H9 (cell line): Measurements from ENCODE around the gene NUDT9. TPM values are rescaled to one million over a fixed set of nuclear protein-coding genes. Genes with fewer than 3 reads are reported as not detected.
"Not testable (repeated sequence)": the region's sequence is repeated elsewhere in the genome, so short reads cannot be mapped to it uniquely, and the experiment has no call there.

Experiments
- DNase-seq: peaks from one replicate; pipeline ENCODE4 v3.0.0-alpha.2; 2017
- H2AFZ ChIP-seq: one replicate; pipeline ENCODE4 v1.6.1; 2013; ENCODE audit warnings: mild to moderate bottlenecking, low read length, control low read depth, moderate library complexity
- H2AK5ac ChIP-seq: 2 replicates; pipeline ENCODE4 v1.6.1; 2013; ENCODE audit warnings: low read length, control low read depth, mixed read lengths; ENCODE audit not compliant: insufficient read length
- H2BK120ac ChIP-seq: one replicate; pipeline ENCODE4 v1.6.1; 2013; ENCODE audit warnings: low read depth, mild to moderate bottlenecking, low read length, control low read depth, inconsistent platforms; ENCODE audit not compliant: poor library complexity, severe bottlenecking
- H2BK12ac ChIP-seq: 2 replicates; pipeline ENCODE4 v1.6.1; 2013; ENCODE audit warnings: low read length, control low read depth, mixed read lengths, low read depth; ENCODE audit not compliant: insufficient read length
- H2BK15ac ChIP-seq: 2 replicates; pipeline ENCODE4 v1.6.1; 2013; ENCODE audit warnings: low read depth, low read length, control low read depth
- H2BK20ac ChIP-seq: one replicate; pipeline ENCODE4 v1.6.1; 2013; ENCODE audit warnings: low read depth, mild to moderate bottlenecking, low read length, control low read depth, inconsistent platforms; ENCODE audit not compliant: poor library complexity, severe bottlenecking
- H2BK5ac ChIP-seq: 2 replicates; pipeline ENCODE4 v1.6.1; 2013; ENCODE audit warnings: low read length, control low read depth, mixed read lengths; ENCODE audit not compliant: insufficient read length
- H3K14ac ChIP-seq: 2 replicates; pipeline ENCODE4 v1.6.1; 2013; ENCODE audit warnings: low read length, control low read depth; ENCODE audit not compliant: insufficient read depth
- H3K18ac ChIP-seq: 2 replicates; pipeline ENCODE4 v1.6.1; 2013; ENCODE audit warnings: low read depth, mild to moderate bottlenecking, mixed read lengths, low read length, control low read depth; ENCODE audit not compliant: insufficient read length
- H3K23ac ChIP-seq: 2 replicates; pipeline ENCODE4 v1.6.1; 2013; ENCODE audit warnings: low read length, control low read depth, mixed read lengths, low read depth; ENCODE audit not compliant: insufficient read length
- H3K23me2 ChIP-seq: 2 replicates; pipeline ENCODE4 v1.6.1; 2013; ENCODE audit warnings: low read depth, mild to moderate bottlenecking, mixed read lengths, low read length, control low read depth; ENCODE audit not compliant: insufficient read length, poor library complexity, severe bottlenecking
- H3K27ac ChIP-seq: 2 replicates; pipeline ENCODE4 v1.5.1; 2013; ENCODE audit warnings: low read length, control low read depth, mixed read lengths, low read depth; ENCODE audit not compliant: insufficient read length
- H3K27me3 ChIP-seq: 2 replicates; pipeline ENCODE4 v1.6.1; 2013; ENCODE audit warnings: low read length, control low read depth, inconsistent platforms; ENCODE audit not compliant: insufficient read depth
- H3K4ac ChIP-seq: 2 replicates; pipeline ENCODE4 v1.6.1; 2013; ENCODE audit warnings: low read depth, mild to moderate bottlenecking, control low read depth, inconsistent platforms, low read length, moderate library complexity
- H3K4me1 ChIP-seq: 2 replicates; pipeline ENCODE4 v1.6.1; 2013; ENCODE audit warnings: low read length, control low read depth, inconsistent platforms; ENCODE audit not compliant: insufficient read depth
- H3K4me2 ChIP-seq: 2 replicates; pipeline ENCODE4 v1.6.1; 2013; ENCODE audit warnings: low read length, control low read depth, mixed read lengths; ENCODE audit not compliant: insufficient read length, insufficient read depth
- H3K56ac ChIP-seq: 2 replicates; pipeline ENCODE4 v1.6.1; 2013; ENCODE audit warnings: low read depth, mild to moderate bottlenecking, mixed read lengths, low read length, control low read depth; ENCODE audit not compliant: insufficient read length
- H3K79me1 ChIP-seq: 2 replicates; pipeline ENCODE4 v1.6.1; 2013; ENCODE audit warnings: low read depth, mild to moderate bottlenecking, moderate library complexity, low read length, control low read depth, inconsistent platforms; ENCODE audit not compliant: insufficient read depth, poor library complexity, severe bottlenecking
- H3K79me2 ChIP-seq: 2 replicates; pipeline ENCODE4 v1.6.1; 2013; ENCODE audit warnings: low read length, control low read depth, inconsistent platforms; ENCODE audit not compliant: insufficient read depth
- H3K9ac ChIP-seq: 2 replicates; pipeline ENCODE4 v1.6.1; 2013; ENCODE audit warnings: low read length, control low read depth, mixed read lengths; ENCODE audit not compliant: insufficient read length; ENCODE audit errors: extremely low read depth
- H3K9me3 ChIP-seq: one replicate; pipeline ENCODE4 v1.6.1; 2013; ENCODE audit warnings: low read depth, low read length, inconsistent platforms; ENCODE audit not compliant: control insufficient read depth
- H3T11ph ChIP-seq: one replicate; pipeline ENCODE4 v1.6.1; 2013; ENCODE audit warnings: mild to moderate bottlenecking, low read length, control low read depth, inconsistent platforms
- H4K20me1 ChIP-seq: one replicate; pipeline ENCODE4 v1.6.1; 2013; ENCODE audit not compliant: control insufficient read depth, insufficient read length, insufficient read depth
- H4K5ac ChIP-seq: 2 replicates; pipeline ENCODE4 v1.6.1; 2013; ENCODE audit warnings: low read depth, mild to moderate bottlenecking, mixed read lengths, low read length, control low read depth; ENCODE audit not compliant: insufficient read length
- H4K8ac ChIP-seq: replicated peaks from 2 replicates; pipeline ENCODE4 v1.6.1; 2013; ENCODE audit warnings: low read length, control low read depth, mixed read lengths, low read depth; ENCODE audit not compliant: insufficient read length
- H4K91ac ChIP-seq: 2 replicates; pipeline ENCODE4 v1.6.1; 2013; ENCODE audit warnings: low read depth, mild to moderate bottlenecking, moderate library complexity, mixed read lengths, low read length, control low read depth; ENCODE audit not compliant: insufficient read length
- H3K27ac Mint-ChIP-seq, 3 experiments: 2 replicates in 2 of 3; 3 replicates in 1 of 3; pipeline ENCODE4 v1.8.0; 2020 to 2021; ENCODE audit warnings: mixed read lengths in 3 of 3, mild to moderate bottlenecking in 1 of 3, moderate library complexity in 1 of 3
- H3K27me3 Mint-ChIP-seq: 2 replicates; pipeline ENCODE4 v1.8.0; 2021; ENCODE audit warnings: low read depth, mild to moderate bottlenecking, moderate library complexity, mixed read lengths
- H3K36me3 Mint-ChIP-seq, 3 experiments: 2 replicates in 2 of 3; 3 replicates in 1 of 3; pipeline ENCODE4 v1.8.0; 2020 to 2021; ENCODE audit warnings: low read depth in 3 of 3, mixed read lengths in 3 of 3; ENCODE audit not compliant: insufficient read depth in 1 of 3
- H3K4me1 Mint-ChIP-seq, 2 experiments: 2 replicates each; pipeline ENCODE4 v1.8.0; 2020; ENCODE audit warnings: mixed read lengths in 2 of 2
- H3K4me3 Mint-ChIP-seq, 2 experiments: 2 replicates in 1 of 2; 3 replicates in 1 of 2; pipeline ENCODE4 v1.8.0; 2020 to 2021; ENCODE audit warnings: mild to moderate bottlenecking in 2 of 2, mixed read lengths in 2 of 2, moderate library complexity in 1 of 2
- H3K9me3 Mint-ChIP-seq, 2 experiments: 2 replicates in 1 of 2; 3 replicates in 1 of 2; pipeline ENCODE4 v1.8.0; 2020; ENCODE audit warnings: mild to moderate bottlenecking in 2 of 2, mixed read lengths in 2 of 2, moderate library complexity in 1 of 2
- WGBS: extraction: QIAGEN DNeasy Blood & Tissue Kit; methylation state at CpG from one replicate; pipeline ENCODE4 v1.1.7; 2013; ENCODE audit warnings: missing lambda C conversion rate, low lambda C conversion rate, mixed read lengths; ENCODE audit not compliant: insufficient read length; ENCODE audit errors: extremely low coverage; 5-methylcytosine and 5-hydroxymethylcytosine counted together
- total RNA-seq: library from RNA; stranded (reverse); gene quantifications from 2 replicates; pipeline ENCODE4 v1.2.1, GENCODE V29; 2021
- TF ChIP-seq, protein P1 (sequence below): fragments of 200-600 bp; sonication (generic); conservative IDR thresholded peaks from 3 replicates; pipeline ENCODE4 v1.8.0; 2021; ENCODE audit warnings: antibody characterized with exemption, mild to moderate bottlenecking

The NUDT9 gene
- total RNA-seq, 1 experiment from 2014 or later = 28.5 TPM

DNA sequence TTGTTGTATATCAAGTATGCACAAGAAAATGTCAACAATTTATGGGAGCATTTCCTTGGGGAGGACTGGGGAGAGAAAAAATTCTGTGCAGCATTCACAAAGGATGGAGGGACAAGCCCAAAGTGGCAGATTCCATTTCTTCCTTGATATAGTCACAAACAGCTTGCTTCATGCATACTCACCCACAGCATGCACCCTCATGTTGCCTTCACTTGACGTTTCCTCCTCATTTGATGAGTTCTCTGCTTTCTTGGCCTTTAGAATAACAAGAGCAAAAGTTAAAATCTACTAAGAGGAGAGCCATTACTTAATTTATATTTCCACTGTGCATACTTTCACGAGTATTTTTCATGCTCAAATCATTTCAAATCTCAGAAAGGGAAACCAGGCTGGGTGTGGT, 69.1 kb downstream of the NUDT9 start:
- H3K27me3 Mint-ChIP-seq = no peaks in the 10 kb centered on the region; the same call in 1 of the 2 replicates

DNA sequence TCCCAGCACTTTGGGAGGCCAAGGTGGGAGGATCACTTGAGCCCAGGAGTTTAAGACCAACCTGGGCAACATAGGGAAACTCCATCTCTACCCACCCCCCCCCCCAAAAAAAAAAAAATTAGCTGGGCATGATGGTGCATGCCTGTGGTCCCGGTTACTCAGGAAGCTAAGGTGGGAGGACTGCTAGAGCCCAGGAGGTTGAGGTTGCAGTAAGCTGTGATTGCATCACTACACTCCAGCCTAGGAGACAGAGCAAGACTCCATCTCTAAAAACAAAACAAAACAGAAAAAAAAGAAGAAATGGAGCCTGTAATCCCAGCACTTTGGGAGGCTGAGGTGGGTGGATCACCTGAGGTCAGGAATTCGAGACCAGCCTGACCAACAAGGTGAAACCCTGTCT, 69.5 kb downstream of the NUDT9 start:
- H3K23me2 ChIP-seq, H3K27me3 Mint-ChIP-seq, H3K4me2 ChIP-seq, H3K18ac ChIP-seq, H3K79me1 ChIP-seq, H3K23ac ChIP-seq, DNase-seq, H3K79me2 ChIP-seq, H3K4me1 ChIP-seq, H3K56ac ChIP-seq, H3K9ac ChIP-seq, H4K91ac ChIP-seq, H3K14ac ChIP-seq, H4K20me1 ChIP-seq, H4K8ac ChIP-seq, H2BK5ac ChIP-seq, H2AFZ ChIP-seq, H2BK120ac ChIP-seq, H3T11ph ChIP-seq, H3K27ac Mint-ChIP-seq, H2AK5ac ChIP-seq, H4K5ac ChIP-seq, H3K4ac ChIP-seq, H3K27ac ChIP-seq, H2BK15ac ChIP-seq, H3K9me3 ChIP-seq, H3K4me3 Mint-ChIP-seq, H3K27me3 ChIP-seq, H2BK12ac ChIP-seq, H2BK20ac ChIP-seq: not testable (repeated sequence)
- H3K4me1 Mint-ChIP-seq = peaks cover 17 to 18% of the 10 kb centered on the region in 2 experiments
- WGBS = no CpG with 5 or more reads among the region's 2 CpGs
- peaks cover 13 to 24% of the 10 kb centered on the region in 2 experiments for H3K9me3 Mint-ChIP-seq
- peaks cover 19 to 24% (median 21%) of the 10 kb centered on the region in 3 experiments for H3K36me3 Mint-ChIP-seq

More for the DNA sequence above, 69.1 kb downstream of the NUDT9 start:
- Histone ChIP-seq H3K4ac (no peak overlapping the region), H3K27ac (no peak overlapping the region), H3K23ac (no peak overlapping the region), H3T11ph (no peak overlapping the region), H3K18ac (no peak overlapping the region), H3K79me1 (no peaks in the 10 kb centered on the region), H2BK15ac (no peak overlapping the region), H3K23me2 (no peaks in the 10 kb centered on the region), H3K9me3 (no peaks in the 10 kb centered on the region), H2AK5ac (no peak overlapping the region), H3K14ac (no peak overlapping the region), H4K8ac (no peak overlapping the region), H3K4me2 (no peak overlapping the region), H2AFZ (no peak overlapping the region), H3K4me1 (peaks cover 5% of the 10 kb centered on the region; the same call in 1 of the 2 replicates), H3K79me2 (no peaks in the 10 kb centered on the region), H3K27me3 (no peaks in the 10 kb centered on the region; the same call in 1 of the 2 replicates), H2BK120ac (no peak overlapping the region), H2BK5ac (no peak overlapping the region), H4K5ac (no peak overlapping the region), H2BK20ac (no peak overlapping the region), H2BK12ac (no peak overlapping the region), H3K9ac (no peak overlapping the region), H3K56ac (no peak overlapping the region), H4K91ac (no peak overlapping the region), H4K20me1 (no peaks in the 10 kb centered on the region)
- no peak for DNase-seq
- H3K9me3 Mint-ChIP-seq = peaks cover 13 to 24% of the 10 kb centered on the region in 2 experiments
- TF ChIP-seq, protein P1, sequence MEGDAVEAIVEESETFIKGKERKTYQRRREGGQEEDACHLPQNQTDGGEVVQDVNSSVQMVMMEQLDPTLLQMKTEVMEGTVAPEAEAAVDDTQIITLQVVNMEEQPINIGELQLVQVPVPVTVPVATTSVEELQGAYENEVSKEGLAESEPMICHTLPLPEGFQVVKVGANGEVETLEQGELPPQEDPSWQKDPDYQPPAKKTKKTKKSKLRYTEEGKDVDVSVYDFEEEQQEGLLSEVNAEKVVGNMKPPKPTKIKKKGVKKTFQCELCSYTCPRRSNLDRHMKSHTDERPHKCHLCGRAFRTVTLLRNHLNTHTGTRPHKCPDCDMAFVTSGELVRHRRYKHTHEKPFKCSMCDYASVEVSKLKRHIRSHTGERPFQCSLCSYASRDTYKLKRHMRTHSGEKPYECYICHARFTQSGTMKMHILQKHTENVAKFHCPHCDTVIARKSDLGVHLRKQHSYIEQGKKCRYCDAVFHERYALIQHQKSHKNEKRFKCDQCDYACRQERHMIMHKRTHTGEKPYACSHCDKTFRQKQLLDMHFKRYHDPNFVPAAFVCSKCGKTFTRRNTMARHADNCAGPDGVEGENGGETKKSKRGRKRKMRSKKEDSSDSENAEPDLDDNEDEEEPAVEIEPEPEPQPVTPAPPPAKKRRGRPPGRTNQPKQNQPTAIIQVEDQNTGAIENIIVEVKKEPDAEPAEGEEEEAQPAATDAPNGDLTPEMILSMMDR = no peak
- H3K4me3 Mint-ChIP-seq = no peak overlapping the region
- peaks cover 19 to 24% (median 21%) of the 10 kb centered on the region in 3 experiments for H3K36me3 Mint-ChIP-seq
- peaks cover 17 to 18% of the 10 kb centered on the region in 2 experiments for H3K4me1 Mint-ChIP-seq
- no peak overlapping the region for H3K27ac Mint-ChIP-seq
- WGBS = no CpG with 5 or more reads among the region's 2 CpGs
